ENCODE data around the gene CDYL.
A peak's percentile ranks its signal among the peaks of the same experiment; 100 is the strongest.

The CDYL gene

DNA sequence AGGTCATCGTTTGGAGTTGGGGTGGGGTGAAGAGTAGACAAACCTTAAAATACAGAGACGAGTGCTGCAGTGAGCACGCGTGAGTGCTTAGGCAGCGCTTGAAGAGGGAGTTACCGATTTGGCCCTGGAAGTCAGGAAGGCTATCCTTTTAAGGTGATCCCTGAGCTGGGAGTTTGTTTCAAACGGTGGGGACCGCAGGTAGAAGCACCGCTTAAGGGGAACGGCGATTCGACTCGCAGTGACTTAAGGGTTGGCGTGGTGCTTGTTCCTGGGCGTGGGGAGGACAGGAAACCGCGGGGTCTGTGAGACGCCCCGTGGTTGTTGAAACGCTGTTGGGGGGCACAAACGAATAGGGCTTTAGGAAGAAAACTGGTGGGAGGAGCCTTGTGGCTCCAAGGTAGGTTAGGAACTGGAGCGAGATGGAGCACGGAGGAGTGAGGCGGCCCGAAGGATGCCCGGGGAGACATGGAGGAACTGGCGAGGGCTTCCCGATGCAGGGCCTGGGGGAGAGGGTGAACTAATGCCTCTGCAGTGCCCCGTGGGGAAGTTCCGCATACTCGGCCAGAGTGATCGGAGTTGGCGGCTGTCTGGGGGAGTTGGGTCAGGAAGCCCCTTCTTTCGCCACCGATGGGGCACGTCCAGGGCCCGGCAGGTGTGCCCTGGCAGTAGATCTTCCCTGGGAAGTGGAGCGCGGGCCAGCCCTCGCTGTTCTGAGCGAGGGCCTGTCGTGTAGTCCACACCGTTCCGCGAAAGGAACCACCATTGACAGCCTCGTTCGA, 1.3 kb upstream of the CDYL start:
- DNase-seq, result peak; percentile 63 to 81

DNA sequence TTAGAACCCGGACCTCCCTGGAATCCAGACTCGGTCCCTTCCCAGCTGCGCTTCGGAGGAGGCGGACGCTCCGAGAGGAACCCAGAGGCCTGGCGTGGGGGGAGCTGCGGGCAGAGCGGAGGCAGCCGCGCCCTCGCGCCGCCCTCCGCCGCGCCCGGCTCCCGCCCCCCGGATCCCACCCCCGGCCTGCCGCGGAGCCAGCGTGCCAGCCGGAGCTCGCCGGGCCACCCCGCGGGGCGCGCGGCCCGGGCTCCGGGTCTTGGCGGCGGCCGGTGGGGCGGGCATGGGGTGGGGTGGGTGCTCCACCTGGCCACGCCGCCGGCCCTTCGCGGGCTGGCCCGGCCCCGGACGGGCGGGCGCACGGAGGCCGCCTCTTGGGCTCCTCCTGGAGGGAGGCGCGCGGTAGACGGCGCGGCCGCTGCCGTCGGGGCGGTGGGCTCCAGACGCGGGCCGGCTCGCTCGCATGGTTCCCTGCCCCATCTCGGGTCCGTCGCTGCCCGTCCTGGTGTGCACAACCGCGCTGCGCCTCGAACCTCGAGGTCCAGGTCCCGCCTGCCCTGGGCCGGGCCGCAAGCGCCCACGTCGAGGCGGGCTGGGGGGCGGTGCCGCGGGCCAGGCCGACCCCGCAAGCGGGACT, 592 bp upstream of the CDYL start:
- peak; percentile 68 to 83 for DNase-seq

DNA sequence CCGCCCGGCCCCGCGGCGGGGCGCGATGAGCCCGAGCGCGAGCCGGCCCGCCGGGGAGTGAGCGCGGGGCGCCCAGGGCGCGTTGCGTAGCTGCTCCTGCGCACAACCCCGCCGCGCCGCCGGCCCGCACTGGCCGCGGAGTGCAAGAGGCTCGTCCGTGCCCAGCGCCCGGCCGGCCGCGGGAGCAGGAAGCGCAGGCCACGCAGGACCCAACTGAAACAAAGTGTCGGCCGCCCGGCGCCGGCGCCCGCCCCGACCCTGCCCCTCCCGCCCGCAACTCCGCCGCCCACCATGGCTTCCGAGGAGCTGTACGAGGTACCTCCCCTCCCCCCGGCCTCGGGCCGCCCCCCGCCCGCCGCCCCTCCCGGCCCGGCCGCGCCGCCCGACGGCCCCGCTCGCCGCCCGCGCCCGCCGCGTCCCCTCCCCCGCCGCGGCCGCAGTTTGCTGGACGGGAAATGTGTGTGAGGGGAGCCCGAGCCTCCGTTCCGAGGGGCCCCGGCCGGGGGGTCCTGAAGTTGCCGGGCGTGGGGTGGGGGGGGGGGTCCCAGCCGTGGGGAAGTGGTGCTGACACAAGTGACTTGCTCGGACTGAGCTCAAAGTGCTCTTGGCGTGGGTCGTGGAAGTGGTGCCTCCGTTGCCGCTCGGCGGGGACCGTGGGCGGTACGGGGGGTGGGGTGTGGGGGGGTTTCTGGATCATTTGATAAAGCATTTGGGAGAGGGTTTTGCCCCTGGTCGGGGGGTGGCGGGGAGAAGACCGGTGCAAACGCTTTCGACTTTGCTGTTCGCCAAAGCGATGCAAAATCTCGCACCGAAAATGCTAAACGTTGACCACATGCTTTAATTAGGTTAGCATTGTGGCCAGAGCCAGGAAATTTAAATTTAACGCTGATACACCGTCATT, 539 bp downstream of the CDYL start:
- DNase-seq, result peak; percentile 39 to 67

DNA sequence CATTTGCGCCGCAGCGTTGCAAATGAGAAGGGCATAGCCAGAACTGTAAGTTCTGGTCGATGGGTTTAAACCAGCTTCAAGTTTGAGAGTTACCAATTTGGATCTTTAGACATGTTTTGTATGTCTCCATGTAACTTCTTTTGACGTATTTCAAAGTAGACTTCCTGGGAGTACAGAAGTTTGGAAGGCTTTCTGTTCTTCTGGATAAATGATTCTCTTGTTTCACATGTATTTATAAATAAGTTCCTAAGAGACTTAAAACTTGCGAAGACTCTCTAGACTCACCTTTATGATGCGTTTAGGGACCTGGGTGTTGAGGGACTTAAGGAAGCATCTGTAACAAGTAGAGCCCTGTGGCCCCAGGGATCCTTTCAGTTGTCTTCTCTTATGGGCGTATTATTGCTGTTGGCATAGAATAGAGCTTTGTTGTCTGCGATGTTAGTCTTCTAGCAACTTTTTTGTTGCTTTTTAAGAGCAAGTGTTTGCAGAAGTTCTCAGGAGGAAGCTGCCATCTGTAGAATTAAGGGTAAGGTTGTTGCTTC, 1.3 kb downstream of the CDYL start:
- peak; percentile 31 to 39 for DNase-seq

DNA sequence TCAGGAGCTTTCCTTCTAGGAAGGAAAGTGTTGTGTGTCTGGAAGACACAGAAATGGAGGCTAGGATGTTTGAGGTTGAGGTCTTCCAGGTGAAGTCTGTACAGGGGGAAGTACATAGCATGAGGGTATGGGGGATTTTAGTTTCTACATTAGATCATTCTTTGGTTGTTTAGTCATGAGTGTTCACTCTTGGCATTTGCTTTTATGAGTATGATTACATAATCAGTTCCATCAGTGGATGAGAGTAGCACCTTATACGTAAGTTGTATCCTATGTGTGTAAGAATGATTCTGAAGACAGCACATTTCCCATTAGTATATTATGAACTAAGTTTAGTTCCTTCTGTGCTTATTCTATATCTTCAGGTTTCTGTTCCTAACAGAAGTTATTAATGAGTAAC, 1.9 kb downstream of the CDYL start:
- DNase-seq, result peak in 1 of 2 donors; percentile 22

DNA sequence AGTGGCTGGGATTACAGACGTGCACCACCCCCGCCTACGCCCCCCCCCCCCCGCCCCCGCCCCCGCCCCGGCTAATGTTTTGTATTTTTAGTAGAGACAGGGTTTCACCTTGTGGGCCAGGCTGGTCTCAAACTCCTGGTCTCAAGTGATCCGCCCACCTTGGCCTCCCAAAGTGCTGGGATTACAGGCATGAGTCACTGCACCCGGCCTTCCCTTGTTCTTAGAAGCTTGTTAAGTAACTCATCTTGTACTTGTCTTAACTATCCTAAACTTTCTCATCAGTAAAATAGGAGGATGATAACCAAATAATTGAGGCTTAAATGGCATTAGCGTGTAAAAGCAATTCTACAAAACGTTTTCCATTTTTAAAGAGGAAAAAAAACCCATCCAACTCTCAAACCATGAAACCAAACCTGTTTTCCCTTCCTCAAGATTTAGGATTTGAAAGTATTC, 4.2 kb downstream of the CDYL start:
- DNase-seq, result no peak

DNA sequence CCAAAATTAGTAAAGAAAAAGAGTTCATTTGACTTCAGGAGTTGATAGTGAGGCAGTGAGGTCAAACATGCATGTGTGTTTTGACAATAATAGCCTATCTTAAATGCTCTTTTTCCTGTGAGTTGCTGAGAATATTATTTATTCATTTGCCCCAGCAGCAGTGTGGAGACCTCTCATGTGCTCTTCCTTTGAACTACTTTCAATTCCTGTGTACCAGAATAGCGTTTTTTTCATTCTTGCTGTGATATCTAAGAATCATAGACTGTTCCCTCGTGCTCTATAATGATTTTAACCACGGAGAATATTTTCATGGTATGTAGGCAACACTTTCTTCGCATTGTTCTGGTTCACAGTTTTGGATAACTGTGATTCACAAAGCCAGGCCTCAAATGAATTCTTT, 5.2 kb downstream of the CDYL start:
- no peak for DNase-seq

DNA sequence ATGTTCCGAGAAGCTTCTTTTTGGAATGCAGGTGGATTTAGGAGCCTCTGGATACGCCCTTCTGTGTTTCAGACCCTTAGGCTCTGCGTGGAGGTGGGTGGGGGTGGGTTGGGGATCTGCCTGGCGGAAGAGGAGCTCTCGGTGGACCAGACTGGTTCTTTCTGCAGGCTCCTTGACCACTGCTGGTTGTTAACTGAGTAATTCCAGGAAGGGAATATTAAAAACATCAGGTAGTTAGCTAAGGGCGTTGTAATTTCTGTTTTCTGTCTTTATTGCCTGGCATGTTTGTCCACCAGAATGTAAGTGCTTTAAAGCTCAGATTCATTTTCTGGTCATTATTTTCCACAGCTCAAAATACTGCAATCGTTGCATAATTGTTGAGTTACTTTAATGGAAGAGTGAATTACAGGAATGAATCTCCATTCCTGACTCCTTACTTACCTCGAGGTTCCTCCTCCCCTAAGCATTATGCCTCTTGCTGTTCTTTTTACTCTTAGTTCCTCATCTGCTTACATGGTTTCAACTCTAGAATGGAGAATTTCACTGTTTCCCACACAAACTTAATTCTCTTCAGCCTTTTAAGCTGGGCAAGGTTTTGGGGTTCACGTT, 5.9 kb downstream of the CDYL start:
- DNase-seq, result peak; percentile 20 to 26

DNA sequence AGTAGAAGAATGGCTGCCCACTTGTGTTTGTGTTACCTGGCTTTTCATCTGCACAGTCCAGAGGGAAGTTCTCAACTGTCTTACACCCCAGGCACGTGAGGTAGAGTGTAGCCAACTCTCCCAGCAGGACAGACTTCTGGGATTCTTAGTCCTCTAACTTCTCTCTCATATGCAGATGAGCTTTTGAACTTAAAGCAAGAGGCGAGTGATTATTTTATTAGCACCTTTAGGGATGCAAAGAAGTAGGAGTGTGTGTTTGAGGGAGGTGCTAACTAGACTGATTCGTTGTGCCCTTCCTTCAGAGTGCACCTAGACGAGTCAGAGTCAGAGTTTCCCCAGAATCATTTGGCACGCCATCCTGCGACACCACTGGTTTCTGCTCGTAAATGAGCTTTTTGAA, 10.8 kb downstream of the CDYL start:
- DNase-seq, result no peak

DNA sequence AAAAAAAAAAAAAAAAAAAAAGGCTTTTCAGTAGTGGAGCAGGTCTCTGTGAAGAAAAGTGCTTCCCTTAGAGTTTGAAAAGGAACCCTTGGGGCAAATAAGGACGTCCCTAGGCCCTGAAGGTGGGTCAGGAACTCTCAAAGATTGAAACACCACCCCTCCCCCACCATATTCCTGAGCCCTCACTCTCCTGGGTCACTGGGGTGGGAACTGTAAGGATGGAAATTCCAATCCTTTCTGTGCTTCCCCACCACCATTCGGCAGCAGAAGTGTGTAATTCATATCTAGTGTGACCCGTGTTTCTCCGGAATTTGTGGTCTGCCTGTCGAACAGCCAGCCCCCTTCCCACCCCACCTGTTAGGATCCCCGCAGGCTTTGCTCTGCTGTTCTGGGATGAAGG, 12.3 kb downstream of the CDYL start:
- no peak for DNase-seq

DNA sequence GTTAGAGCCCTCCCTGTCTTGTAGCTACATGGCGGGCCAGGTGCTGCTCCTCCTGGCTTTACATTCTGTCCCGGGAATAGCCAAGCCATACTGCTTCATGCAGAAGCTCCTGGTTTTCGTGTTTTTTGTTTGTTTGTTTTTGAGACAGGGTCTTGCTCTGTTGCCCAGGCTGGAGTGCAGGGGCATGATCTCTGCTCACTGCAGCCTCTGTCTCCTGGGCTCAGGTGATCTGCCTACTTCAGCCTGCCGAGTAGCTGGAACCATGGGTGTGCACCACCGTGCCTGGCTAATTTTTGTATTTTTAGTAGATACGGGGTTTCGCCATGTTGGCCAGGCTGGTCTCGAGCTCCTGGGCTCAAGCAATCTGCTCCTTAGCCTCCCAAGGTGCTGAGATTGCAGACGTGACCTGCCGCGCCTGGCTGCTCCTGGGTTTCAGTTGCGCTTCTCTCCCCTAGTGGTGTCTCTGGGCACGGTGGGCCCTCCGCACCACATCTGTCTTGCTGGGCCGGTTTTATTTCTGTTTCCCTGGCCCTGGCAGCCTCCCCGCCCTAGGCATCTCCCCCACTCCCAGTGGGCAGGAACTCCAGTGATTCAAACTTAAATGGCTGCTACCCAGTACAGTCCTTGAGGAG, 12.9 kb downstream of the CDYL start:
- no peak for DNase-seq

DNA sequence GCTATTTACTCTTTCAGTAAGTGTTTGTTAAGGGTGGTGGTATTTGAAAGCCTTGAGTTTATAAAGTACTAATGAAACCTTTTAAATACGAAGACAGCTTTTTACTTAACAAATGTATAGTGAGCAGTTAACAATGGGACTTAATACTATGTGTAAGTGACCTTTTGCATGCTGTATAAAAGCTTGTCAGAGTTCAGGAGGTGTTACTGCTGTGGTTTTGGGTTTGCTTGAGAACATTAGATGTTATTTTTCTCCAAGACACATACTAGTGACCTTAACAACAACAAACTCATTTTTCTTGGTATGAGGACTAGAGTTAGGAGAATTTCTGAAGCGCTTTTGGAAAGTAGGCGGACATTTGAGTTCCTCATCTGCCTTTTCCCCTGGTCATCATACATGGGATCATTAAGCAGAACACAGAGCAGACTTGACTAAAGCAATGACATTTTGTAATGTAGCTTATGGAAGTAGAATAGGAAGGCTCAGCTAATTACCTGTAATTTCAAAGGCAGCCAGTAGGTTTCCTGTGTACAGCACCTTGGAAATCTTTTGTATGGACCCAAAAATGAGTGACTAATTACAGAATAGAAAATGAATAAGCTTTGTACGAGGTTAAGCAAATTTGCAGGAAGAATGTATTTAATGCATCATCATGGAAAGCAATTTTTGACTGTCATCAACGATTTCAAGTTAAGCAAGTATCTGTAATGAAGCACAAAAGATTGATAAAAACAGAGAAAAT, 14.1 kb downstream of the CDYL start:
- peak; percentile 69 to 74 for DNase-seq

DNA sequence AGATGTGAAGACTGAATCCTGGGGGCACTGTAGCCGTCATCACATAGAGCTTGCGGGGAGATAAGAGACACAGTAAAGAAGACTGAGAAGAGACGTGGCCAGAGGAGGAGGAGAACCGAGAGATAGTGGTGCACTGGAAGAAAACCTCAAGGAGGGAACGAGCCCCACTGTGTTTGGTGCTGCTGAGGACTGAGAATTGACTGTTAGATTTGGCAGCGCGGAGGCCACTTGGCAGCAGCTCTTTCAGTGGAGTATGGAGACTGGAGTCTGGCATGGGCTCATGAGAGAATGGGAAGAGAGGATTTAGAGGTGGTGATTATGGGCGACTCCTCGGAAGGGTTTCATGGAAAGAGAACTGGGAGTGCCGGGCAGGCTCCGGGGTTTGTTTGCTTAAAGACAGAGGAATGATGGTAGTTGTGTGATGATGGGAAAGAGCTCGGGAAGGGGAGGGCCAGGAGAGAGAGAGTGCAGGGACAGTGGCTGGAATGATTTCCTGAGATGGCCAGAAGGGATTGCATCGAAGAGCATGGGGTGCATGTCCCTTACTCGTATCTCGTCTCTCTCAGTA, 18.0 kb downstream of the CDYL start:
- DNase-seq, result no peak

DNA sequence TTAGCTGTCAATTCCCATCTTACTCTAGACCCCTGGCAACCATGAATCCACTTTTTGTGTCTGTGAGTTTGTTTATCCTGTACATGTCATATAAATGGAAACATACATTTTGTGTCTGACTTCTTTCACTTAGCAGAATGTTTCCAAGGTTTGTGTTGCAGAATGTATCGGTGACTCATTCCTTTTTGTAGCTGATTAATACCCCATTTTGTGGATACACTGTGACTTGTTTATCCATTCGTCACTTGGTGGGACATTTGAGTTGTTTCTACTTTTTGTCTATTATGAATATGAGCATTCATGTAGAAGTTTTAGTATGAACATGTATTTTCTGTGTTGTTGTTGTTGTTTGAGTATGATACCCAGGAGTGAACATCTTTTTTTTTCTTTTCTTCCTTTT, 21.4 kb downstream of the CDYL start:
- no peak for DNase-seq

DNA sequence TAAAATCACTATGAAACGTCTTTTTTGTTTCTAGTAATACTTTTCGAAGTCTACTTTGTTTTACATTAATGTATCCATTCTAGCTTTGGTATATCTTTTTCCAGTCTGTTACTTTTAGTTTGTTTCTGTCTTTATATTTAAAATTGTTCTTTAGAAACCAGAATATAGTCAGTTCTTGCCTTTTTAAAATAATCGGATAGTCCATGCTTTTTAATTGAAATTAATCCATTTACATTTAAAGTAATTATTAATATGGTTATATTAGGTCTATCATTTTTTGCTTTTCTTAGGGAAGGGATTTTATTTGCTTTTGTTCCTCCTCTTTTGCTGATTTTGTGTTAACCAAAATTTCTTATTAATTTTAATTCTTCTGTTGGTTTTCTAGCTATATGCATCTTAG, 23.7 kb downstream of the CDYL start:
- no peak for DNase-seq

DNA sequence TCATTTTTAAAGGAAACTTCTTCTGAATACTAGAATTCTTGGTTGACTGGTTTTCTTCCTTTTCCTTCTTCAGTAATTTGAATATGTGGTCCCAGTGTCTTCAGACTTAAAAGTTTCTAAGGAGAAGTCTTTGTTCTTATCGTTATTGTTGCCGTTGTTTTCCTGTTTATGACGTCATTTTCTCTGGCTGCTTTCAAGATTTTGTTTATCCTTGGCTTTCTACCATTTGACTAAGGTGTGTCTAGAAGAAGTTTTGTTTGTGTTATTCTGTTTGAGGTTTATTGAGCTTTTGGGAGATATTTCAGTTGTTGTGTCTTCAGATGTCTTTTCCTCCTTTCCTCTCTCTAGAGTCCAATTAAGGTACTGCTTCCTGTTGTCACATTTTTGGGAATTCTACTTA, 24.5 kb downstream of the CDYL start:
- DNase-seq, result no peak

DNA sequence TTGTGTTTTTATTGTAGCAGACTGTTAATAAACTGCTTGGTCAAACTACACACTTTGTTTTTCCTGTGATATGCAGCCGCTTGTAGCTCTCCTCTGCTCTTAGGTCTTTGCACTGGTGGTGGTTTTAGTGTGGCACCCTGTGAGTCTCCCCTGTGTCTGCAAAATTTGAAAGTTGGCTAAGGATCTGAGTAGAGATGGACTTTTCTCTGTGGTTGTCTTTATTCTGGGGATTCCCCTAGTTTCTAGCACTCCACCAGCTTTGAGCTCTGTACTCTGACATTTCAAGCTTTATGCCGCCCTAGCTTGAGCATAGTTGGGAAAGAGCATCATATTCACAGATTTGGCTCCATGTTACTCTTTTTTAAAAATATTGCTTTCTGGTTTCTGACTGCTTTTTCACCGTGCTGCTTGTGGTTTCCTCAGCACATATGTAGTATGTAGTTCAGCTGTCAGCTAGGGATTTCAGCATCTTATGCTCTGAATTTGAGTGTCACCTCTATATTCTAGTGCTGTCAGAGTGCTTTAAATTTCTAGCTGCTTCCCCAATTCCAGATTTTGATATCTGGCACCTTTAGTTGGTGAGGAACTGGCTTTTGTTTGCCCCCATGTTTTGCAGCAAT, 25.4 kb downstream of the CDYL start:
- DNase-seq, result peak; percentile 22 to 26

DNA sequence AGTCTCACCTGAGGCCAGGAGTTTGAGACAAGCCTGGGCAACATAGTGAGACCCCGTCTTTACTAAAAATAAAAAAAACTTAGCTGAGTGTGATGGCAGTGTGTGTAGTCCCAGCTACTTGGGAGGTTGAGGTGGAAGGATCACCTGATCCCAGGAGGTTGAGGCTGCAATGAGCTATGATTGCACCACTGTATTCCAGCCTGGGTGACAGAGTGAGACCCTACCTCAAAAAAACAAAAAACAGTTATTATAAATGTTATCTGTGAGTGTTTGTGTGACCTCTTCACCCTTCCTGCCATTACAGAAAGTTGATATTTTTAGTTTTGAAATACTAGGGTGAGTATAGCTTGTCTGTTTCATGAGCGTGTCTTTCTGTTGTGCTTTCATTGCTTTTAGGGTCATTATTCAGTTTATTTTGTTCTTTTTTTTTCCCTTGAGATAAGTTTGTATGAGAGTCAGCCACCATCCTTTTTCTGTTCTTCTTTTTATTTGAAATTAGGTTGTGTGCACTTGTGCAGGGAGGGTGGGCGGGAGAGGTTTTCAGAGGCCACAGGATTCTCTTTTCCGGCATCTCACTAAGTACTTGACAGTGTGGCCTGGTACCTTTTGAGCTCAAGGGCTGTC, 26.2 kb downstream of the CDYL start:
- no peak for DNase-seq

DNA sequence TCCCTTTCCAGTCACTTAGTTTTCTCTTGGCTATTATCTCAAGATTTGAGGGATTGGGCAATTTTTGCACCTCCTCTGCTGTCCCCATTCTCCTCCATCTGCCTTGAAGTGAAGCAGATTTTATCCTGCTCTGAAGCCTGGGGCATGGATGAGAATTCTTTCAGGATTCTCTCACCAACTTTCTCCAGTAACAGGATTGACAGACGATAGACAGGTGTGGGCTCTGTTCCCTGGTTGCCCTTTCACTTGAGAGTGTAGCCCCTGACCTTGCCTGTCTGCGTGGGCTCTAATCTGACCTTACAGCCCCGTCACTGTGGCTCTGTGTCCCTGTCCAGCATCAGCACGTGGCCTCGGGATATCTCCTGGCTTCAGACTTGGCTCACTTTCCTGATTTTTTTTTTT, 27.1 kb downstream of the CDYL start:
- no peak for DNase-seq

DNA sequence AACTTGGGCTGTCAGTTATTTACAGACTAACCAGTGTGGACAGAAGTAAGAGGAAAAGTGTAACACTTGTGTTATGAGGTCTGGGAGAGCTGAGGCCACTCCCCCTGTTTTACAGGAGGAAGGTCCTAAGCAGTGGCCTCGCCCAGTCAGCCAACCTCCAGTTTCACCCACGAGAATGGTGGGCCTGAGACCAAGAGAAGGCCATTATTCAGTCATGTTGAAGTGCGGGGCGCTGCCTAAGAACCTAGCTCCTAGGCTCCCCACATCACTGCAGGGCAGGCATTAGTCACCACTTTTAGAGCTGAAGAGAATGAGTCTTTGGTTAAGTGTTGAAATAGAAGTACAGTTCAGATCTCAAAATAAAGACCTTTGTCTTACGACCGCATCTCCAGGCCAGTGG, 27.9 kb downstream of the CDYL start:
- peak; percentile 16 to 48 for DNase-seq
